Measurements from ENCODE around the gene CHP2.
A peak's percentile ranks its signal among the peaks of the same experiment; 100 is the strongest.
"Not testable (repeated sequence)": the region's sequence is repeated elsewhere in the genome, so short reads cannot be mapped to it uniquely, and the experiment has no call there.

The CHP2 gene

GRCh38 chr16:23724785-23725131 is 30.1 kb upstream of the CHP2 start:
- no peak for DNase-seq (ENCODE audit: low read depth)
- TF ChIP-seq POLR2A (IDR thresholded peaks at IDR 0.05; ENCODE audit: extremely low read depth, insufficient read length) (no peak), CTCF (IDR thresholded peaks at IDR 0.05; ENCODE audit: low read depth, low read length) (no peak), MAX (IDR thresholded peaks at IDR 0.05; ENCODE audit: low read depth, low read length) (no peak), MYC (IDR thresholded peaks at IDR 0.05; ENCODE audit: low read depth, low read length) (no peak)
- no peak overlapping the region for H3K4me3 ChIP-seq (ENCODE audit: low read depth, low read length)

- TF ChIP-seq CTCF (IDR thresholded peaks at IDR 0.05; ENCODE audit: low read depth, low read length): no peak
- TF ChIP-seq MYC (IDR thresholded peaks at IDR 0.05; ENCODE audit: low read depth, low read length): no peak
- no peak for TF ChIP-seq POLR2A (IDR thresholded peaks at IDR 0.05; ENCODE audit: extremely low read depth, insufficient read length)
- no peak for TF ChIP-seq MAX (IDR thresholded peaks at IDR 0.05; ENCODE audit: low read depth, low read length)
- no peak overlapping the region for H3K4me3 ChIP-seq (ENCODE audit: low read depth, low read length)
- DNase-seq (ENCODE audit: low read depth): no peak
Measured at GRCh38 chr16:23726710-23727109, 28.1 kb upstream of the CHP2 start.

GRCh38 chr16:23728112-23728477 is 26.7 kb upstream of the CHP2 start:
- no peak for DNase-seq (ENCODE audit: low read depth)
- H3K4me3 ChIP-seq (ENCODE audit: low read depth, low read length): no peak overlapping the region
- TF ChIP-seq CTCF (IDR thresholded peaks at IDR 0.05; ENCODE audit: low read depth, low read length) (no peak), MYC (IDR thresholded peaks at IDR 0.05; ENCODE audit: low read depth, low read length) (no peak), MAX (IDR thresholded peaks at IDR 0.05; ENCODE audit: low read depth, low read length) (no peak), POLR2A (IDR thresholded peaks at IDR 0.05; ENCODE audit: extremely low read depth, insufficient read length) (no peak)

GRCh38 chr16:23729503-23730424 is 25.1 kb upstream of the CHP2 start:
- H3K4me3 ChIP-seq (ENCODE audit: low read depth, low read length): no peak overlapping the region
- TF ChIP-seq MAX (IDR thresholded peaks at IDR 0.05; ENCODE audit: low read depth, low read length) (no peak), MYC (IDR thresholded peaks at IDR 0.05; ENCODE audit: low read depth, low read length) (no peak), CTCF (IDR thresholded peaks at IDR 0.05; ENCODE audit: low read depth, low read length) (no peak), POLR2A (IDR thresholded peaks at IDR 0.05; ENCODE audit: extremely low read depth, insufficient read length) (no peak)
- peak; percentile 73 for DNase-seq (ENCODE audit: low read depth)

GRCh38 chr16:23734176-23734893 is 20.5 kb upstream of the CHP2 start:
- H3K4me3 ChIP-seq (ENCODE audit: low read depth, low read length): no peak overlapping the region
- no peak for DNase-seq (ENCODE audit: low read depth)
- TF ChIP-seq MAX (IDR thresholded peaks at IDR 0.05; ENCODE audit: low read depth, low read length) (no peak), CTCF (IDR thresholded peaks at IDR 0.05; ENCODE audit: low read depth, low read length) (no peak), MYC (IDR thresholded peaks at IDR 0.05; ENCODE audit: low read depth, low read length) (no peak), POLR2A (IDR thresholded peaks at IDR 0.05; ENCODE audit: extremely low read depth, insufficient read length) (no peak)

GRCh38 chr16:23737423-23738028 is 17.3 kb upstream of the CHP2 start:
- DNase-seq (ENCODE audit: low read depth); H3K4me3 ChIP-seq (ENCODE audit: low read depth, low read length): not testable (repeated sequence)

All from NB4 (cell line).